OCI-LY3 (cell line): ENCODE results near the gene MYOCOS.
"Not testable (repeated sequence)": the region's sequence is repeated elsewhere in the genome, so short reads cannot be mapped to it uniquely, and the experiment has no call there.

Source experiments
- H2AFZ ChIP-seq: fragments of 200-600, 300-600 bp; shearing (Covaris generic); 2 replicates; pipeline ENCODE4 v1.6.0; 2014; ENCODE audit warnings: antibody characterized with exemption, low read depth, low read length
- H3K27ac ChIP-seq: fragments of 200-600, 300-600 bp; sonication (generic); 2 replicates; pipeline ENCODE4 v1.5.1; 2014; ENCODE audit warnings: mild to moderate bottlenecking, low read length, moderate library complexity, mixed read lengths
- H3K27me3 ChIP-seq: fragments of 200-600, 300-600 bp; sonication (generic); 2 replicates; pipeline ENCODE4 v1.6.1; 2014; ENCODE audit warnings: low read depth, low read length, mixed read lengths
- H3K36me3 ChIP-seq: fragments of 200-600, 300-600 bp; sonication (generic); replicated peaks from 2 replicates; pipeline ENCODE3; 2014; ENCODE audit warnings: low read depth, low read length, mixed read lengths
- H3K4me1 ChIP-seq: fragments of 300-600, 200-600 bp; sonication (generic); 2 replicates; pipeline ENCODE4 v1.6.1; 2014; ENCODE audit warnings: low read length, mixed read lengths
- H3K4me2 ChIP-seq: fragments of 200-600, 300-600 bp; sonication (generic); 2 replicates; pipeline ENCODE4 v1.6.1; 2014; ENCODE audit warnings: low read length, mixed read lengths
- H3K4me3 ChIP-seq: fragments of 300-600, 200-600 bp; sonication (generic); 2 replicates; pipeline ENCODE4 v1.5.1; 2014; ENCODE audit warnings: antibody characterized with exemption, mild to moderate bottlenecking, low read length, moderate library complexity
- H3K79me2 ChIP-seq: fragments of 300-600, 200-600 bp; shearing (Covaris generic); 2 replicates; pipeline ENCODE4 v1.6.1; 2014; ENCODE audit warnings: mild to moderate bottlenecking, low read length, mixed read lengths
- H3K9ac ChIP-seq: fragments of 300-600, 200-600 bp; shearing (Covaris generic); 2 replicates; pipeline ENCODE4 v1.6.0; 2014; ENCODE audit warnings: mild to moderate bottlenecking, low read length, moderate library complexity
- H3K9me3 ChIP-seq: fragments of 200-600, 300-600 bp; shearing (Covaris generic); 2 replicates; pipeline ENCODE4 v1.6.1; 2014; ENCODE audit warnings: low read length, mixed read lengths; ENCODE audit not compliant: insufficient read depth
- H4K20me1 ChIP-seq: fragments of 200-600, 300-600 bp; sonication (generic); 2 replicates; pipeline ENCODE4 v1.6.1; 2016; ENCODE audit warnings: low read length, mixed read lengths; ENCODE audit not compliant: insufficient read depth
- EZH2phosphoT487 ChIP-seq: fragments of 200-600 bp; shearing (Covaris generic); IDR thresholded peaks from 2 replicates; pipeline ENCODE4 v1.6.1; 2018; ENCODE audit warnings: antibody characterized with exemption, mixed run types, low read depth
- TF ChIP-seq, protein P1 (sequence below): fragments of 200-600, 300-600 bp; sonication (generic); IDR thresholded peaks from 2 replicates; pipeline ENCODE4 v1.5.1; 2014; ENCODE audit warnings: antibody characterized with exemption, low read length, low read depth

The MYOCOS gene

DNA sequence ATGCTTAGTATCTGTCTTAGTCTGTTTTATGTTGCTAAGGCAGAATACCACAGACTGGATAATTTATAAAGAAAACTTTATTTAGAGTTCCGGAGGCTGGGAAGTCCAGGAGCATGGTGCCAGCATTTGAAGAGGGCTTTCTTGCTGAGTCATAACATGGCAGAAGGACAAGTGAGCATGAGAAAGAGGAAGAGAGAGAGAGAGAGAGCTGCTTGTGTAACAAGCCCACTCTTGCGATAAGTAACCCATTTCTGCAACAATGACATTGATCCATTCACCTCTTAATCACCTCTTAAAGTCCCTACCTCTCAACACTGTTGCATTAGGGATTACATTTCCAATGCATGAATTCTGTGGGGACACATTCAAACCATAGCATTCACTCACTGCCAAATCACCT lies 11.7 kb upstream of the MYOCOS start:
- Histone ChIP-seq H3K27me3 (no peaks in the 10 kb centered on the region), H3K9me3 (0 out of 2 replicates have a peak, but pooled peaks cover 6% of the 10 kb centered on the region), H3K4me1 (peaks cover 97% of the 10 kb centered on the region), H4K20me1 (no peaks in the 10 kb centered on the region), H3K9ac (peak overlapping the region; percentile 46), H2AFZ (no peak overlapping the region), H3K27ac (peak overlapping the region; percentile 91), H3K4me2 (peak overlapping the region; percentile 33), H3K4me3 (no peak overlapping the region; the same call in 1 of the 2 replicates), H3K36me3 (peaks cover 27% of the 10 kb centered on the region), H3K79me2 (0 out of 2 replicates have a peak, but pooled peaks cover 3% of the 10 kb centered on the region)
- no peak for TF ChIP-seq EZH2phosphoT487
- TF ChIP-seq, protein P1, sequence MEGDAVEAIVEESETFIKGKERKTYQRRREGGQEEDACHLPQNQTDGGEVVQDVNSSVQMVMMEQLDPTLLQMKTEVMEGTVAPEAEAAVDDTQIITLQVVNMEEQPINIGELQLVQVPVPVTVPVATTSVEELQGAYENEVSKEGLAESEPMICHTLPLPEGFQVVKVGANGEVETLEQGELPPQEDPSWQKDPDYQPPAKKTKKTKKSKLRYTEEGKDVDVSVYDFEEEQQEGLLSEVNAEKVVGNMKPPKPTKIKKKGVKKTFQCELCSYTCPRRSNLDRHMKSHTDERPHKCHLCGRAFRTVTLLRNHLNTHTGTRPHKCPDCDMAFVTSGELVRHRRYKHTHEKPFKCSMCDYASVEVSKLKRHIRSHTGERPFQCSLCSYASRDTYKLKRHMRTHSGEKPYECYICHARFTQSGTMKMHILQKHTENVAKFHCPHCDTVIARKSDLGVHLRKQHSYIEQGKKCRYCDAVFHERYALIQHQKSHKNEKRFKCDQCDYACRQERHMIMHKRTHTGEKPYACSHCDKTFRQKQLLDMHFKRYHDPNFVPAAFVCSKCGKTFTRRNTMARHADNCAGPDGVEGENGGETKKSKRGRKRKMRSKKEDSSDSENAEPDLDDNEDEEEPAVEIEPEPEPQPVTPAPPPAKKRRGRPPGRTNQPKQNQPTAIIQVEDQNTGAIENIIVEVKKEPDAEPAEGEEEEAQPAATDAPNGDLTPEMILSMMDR: no peak

DNA sequence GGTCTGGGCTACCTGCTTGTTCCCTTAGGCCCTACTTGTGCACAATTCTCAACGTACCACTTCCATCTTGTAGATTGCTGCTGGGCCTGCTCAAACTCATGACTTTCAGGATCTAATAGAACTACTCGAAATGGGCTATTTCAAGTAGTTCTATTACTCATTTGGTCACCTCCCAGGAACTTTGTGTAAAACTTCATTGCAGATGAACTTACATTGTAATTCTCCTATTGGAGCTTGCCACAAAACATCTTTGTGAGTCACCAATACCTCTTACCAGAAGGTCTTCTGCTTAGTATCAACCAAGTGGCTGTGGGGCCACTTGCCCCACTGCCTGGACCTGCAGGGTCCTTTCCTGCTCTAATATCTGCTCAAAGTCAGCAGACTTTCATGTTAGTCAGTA lies 10.7 kb upstream of the MYOCOS start:
- no peak overlapping the region for H2AFZ ChIP-seq
- peak overlapping the region; percentile 33 for H3K4me2 ChIP-seq
- TF ChIP-seq EZH2phosphoT487: no peak
- TF ChIP-seq, protein P1: no peak
- 0 out of 2 replicates have a peak, but pooled peaks cover 3% of the 10 kb centered on the region for H3K79me2 ChIP-seq
- no peak overlapping the region for H3K4me3 ChIP-seq
- H4K20me1 ChIP-seq: no peaks in the 10 kb centered on the region
- H3K27me3 ChIP-seq: no peaks in the 10 kb centered on the region
- peaks cover 27% of the 10 kb centered on the region for H3K36me3 ChIP-seq
- H3K9ac ChIP-seq: peak overlapping the region; percentile 45; the same call in 1 of the 2 replicates
- 0 out of 2 replicates have a peak, but pooled peaks cover 6% of the 10 kb centered on the region for H3K9me3 ChIP-seq
- H3K4me1 ChIP-seq: peaks cover 97% of the 10 kb centered on the region
- H3K27ac ChIP-seq: peak overlapping the region; percentile 91

- Histone ChIP-seq H3K27me3 (no peaks in the 10 kb centered on the region), H3K4me3 (no peak overlapping the region), H4K20me1 (no peaks in the 10 kb centered on the region), H3K36me3 (peaks cover 17% of the 10 kb centered on the region), H3K4me1 (peaks cover 97% of the 10 kb centered on the region), H3K27ac (peak overlapping the region; percentile 96), H2AFZ (no peak overlapping the region), H3K9ac (peak overlapping the region; percentile 84; the same call in 1 of the 2 replicates), H3K4me2 (no peak overlapping the region), H3K79me2 (0 out of 2 replicates have a peak, but pooled peaks cover 3% of the 10 kb centered on the region), H3K9me3 (0 out of 2 replicates have a peak, but pooled peaks cover 6% of the 10 kb centered on the region)
- TF ChIP-seq, protein P1: no peak
- TF ChIP-seq EZH2phosphoT487: no peak
Observed at GRCh38 chr1:171613282-171613681, 8.8 kb upstream of the MYOCOS start.

DNA sequence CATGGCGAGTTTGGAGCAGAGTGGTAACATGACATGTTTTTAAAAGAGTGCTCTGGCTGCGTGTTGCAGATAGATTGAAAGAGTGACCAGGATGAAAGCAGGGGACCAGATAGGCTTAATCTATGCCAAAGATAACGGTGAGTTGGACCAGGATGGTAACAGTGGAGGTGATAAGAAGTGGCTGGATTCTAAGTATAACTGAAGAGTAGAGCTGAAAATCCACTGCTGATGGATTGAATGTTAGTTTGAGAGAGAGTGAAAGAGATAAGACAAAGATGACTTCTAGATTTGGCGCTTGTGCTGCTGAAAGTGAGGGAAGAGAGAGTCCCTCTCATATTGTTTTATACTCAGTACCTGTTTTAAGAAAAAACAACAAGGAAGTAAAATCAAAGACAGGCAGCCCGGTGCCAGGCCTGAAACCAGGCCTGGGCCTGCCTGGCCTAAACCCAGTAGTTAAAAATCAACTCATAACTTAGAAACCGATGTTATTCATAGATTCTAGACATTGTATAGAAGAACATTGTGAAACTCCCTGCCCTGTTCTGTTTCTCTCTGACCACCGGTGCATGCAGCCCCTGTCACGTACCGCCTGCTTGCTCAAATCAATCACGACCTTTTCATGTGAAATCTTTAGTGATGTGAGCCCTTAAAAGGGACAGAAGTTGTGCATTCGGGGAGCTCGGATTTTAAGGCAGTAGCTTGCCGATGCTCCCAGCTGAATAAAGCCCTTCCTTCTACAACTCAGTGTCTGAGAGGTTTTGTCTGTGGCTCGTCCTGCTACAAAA lies 6.7 kb upstream of the MYOCOS start:
- Histone ChIP-seq H3K4me3 (peak overlapping the region; percentile 16; the same call in 1 of the 2 replicates), H3K27ac (peak overlapping the region; percentile 96), H3K4me1 (peaks cover 83% of the 10 kb centered on the region), H2AFZ (0 out of 2 replicates have a peak overlapping the region, but pooled peaks have one; percentile 42), H3K4me2 (peak overlapping the region; percentile 65), H3K9ac (peak overlapping the region; percentile 84)
- not testable (repeated sequence) for H3K36me3 ChIP-seq, H3K9me3 ChIP-seq, H3K27me3 ChIP-seq, H4K20me1 ChIP-seq, H3K79me2 ChIP-seq
